DND-41 (cell line): ENCODE measurements around the gene TMPO.

Experiments
- CTCF ChIP-seq: IDR thresholded peaks from 2 replicates; pipeline ENCODE4 v1.5.1; 2012; ENCODE audit warnings: borderline replicate concordance, low read length, moderate library complexity, mild to moderate bottlenecking; ENCODE audit not compliant: poor library complexity, severe bottlenecking; ENCODE audit errors: extremely low read depth
- EZH2 ChIP-seq: IDR thresholded peaks from 3 replicates; pipeline ENCODE4 v1.6.1; 2012; ENCODE audit warnings: borderline replicate concordance, low read depth, mild to moderate bottlenecking, moderate library complexity, low read length, inconsistent platforms; ENCODE audit not compliant: severe bottlenecking

- TF ChIP-seq CTCF (no peak), EZH2 (no peak)
Observed at GRCh38 chr12:98538031-98538430, 22.6 kb downstream of the TMPO start.
